ENCODE data around the gene ENAH. TPM values are rescaled to one million over a fixed set of nuclear protein-coding genes. Genes with fewer than 3 reads are reported as not detected.

Gene ENAH
- total and polyA plus RNA-seq, 5 donors from 2014 or later = 0.03 to 0.13 TPM; not detected in 3

DNA sequence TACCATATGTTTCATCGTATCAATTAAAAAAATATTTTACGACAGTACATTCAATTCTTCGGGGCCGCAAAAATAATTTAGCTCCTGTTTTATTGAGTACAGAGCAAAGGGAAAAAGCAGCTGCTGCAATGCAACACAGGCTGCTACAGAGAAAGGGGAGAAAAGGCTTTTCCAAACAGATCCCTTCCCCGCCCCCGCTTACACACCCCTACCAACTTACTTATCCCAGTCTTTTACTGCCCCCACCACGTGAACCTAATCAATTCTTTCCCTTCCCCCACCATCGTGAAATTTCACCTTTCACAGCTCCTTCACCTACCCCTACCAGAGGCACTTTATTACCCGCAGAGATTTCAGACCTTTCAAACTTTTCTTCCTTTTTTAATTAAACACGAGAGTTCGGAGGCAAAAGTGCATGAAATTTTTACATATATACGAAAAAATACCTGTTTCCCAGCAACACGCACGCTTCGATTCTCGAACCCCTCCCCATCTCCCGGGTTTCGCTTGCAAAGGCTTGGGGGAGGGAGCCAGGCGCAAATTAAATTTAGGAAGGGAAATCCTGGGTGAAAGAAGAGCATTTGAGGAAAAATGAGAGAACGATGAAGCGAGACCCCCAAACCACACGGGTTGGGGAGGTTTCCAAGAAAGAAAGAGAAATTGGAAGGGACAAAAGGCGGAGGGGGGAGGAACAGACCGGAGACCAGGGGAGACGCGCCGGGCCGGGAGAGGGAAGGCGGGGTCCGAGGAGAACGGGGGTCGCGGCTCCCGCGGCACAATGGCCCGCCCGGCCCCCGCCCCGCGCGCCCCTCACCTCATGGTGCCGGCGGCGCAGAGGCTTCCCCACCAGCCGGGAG lies 823 bp downstream of the ENAH start:
- Histone ChIP-seq H3K9me3 (ENCODE audit: control insufficient read depth in 2 of 2, low read length in 2 of 2) (no peaks in the 10 kb centered on the region), H3K27ac (ENCODE audit: insufficient read depth, low read length, poor library complexity, severe bottlenecking) (no peak overlapping the region), H3K4me3 (ENCODE audit: low read depth, low read length) (peak overlapping the region; percentile 44), H3K36me3 (ENCODE audit: control insufficient read depth, insufficient read depth, low read length) (no peaks in the 10 kb centered on the region), H3K27me3 (ENCODE audit: control insufficient read depth, insufficient read depth, low read length) (peaks cover 52% of the 10 kb centered on the region), H3K4me1 (ENCODE audit: control insufficient read depth, insufficient read depth, low read length, poor library complexity, severe bottlenecking) (peaks cover 19% of the 10 kb centered on the region)
- Mint-ChIP-seq H3K27me3 (peaks cover 78% of the 10 kb centered on the region), H3K4me1 (peaks cover 0 to 23% (median 13%) of the 10 kb centered on the region in 4 donors), H3K9me3 (peaks cover 0 to 6% (median 0%) of the 10 kb centered on the region in 7 donors), H3K4me3 (peak overlapping the region; percentile 19 to 98 (median 90)), H3K27ac (no peak overlapping the region), H3K36me3 (no peaks in the 10 kb centered on the region)
- DNase-seq (no peak), ATAC-seq (ENCODE audit: low read depth in 2 of 2) (no peak)

GRCh38 chr1:225651376-225651871 lies 1.5 kb downstream of the ENAH start:
- peaks cover 52% of the 10 kb centered on the region for H3K27me3 ChIP-seq (ENCODE audit: control insufficient read depth, insufficient read depth, low read length)
- Mint-ChIP-seq H3K4me1 (peaks cover 0 to 23% (median 13%) of the 10 kb centered on the region in 4 donors), H3K4me3 (peak overlapping the region; percentile 65 to 98 (median 90)), H3K27me3 (peaks cover 78% of the 10 kb centered on the region), H3K36me3 (no peaks in the 10 kb centered on the region), H3K9me3 (peaks cover 0 to 6% (median 0%) of the 10 kb centered on the region in 7 donors), H3K27ac (no peak overlapping the region)
- no peak overlapping the region for H3K4me3 ChIP-seq (ENCODE audit: low read depth, low read length)
- DNase-seq = no peak
- peaks cover 19% of the 10 kb centered on the region for H3K4me1 ChIP-seq (ENCODE audit: control insufficient read depth, insufficient read depth, low read length, poor library complexity, severe bottlenecking)
- ATAC-seq (ENCODE audit: low read depth in 2 of 2) = no peak
- H3K9me3 ChIP-seq (ENCODE audit: control insufficient read depth in 2 of 2, low read length in 2 of 2) = no peaks in the 10 kb centered on the region
- H3K27ac ChIP-seq (ENCODE audit: insufficient read depth, low read length, poor library complexity, severe bottlenecking) = no peak overlapping the region
- H3K36me3 ChIP-seq (ENCODE audit: control insufficient read depth, insufficient read depth, low read length) = no peaks in the 10 kb centered on the region

DNA sequence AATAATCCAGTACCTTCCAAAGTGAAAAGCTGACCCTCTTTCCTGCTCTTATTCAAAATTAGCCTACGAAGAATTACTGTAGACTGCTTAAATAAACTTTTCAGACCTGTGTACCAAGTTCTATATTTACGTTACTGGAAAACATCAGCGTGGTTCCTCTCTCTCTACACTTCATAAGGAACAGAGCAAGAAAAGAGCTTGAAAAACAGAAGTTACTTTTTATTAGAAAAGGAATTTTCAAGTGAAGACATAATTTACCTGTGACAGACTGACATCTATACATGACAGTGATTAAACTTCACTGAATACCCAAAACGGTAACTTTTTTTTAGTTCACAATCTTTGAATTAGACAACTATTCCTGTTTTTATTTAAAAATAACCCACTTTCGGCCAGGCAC lies 2.7 kb downstream of the ENAH start:
- peaks cover 0 to 6% (median 0%) of the 10 kb centered on the region in 7 donors for H3K9me3 Mint-ChIP-seq
- Histone ChIP-seq H3K27ac (ENCODE audit: insufficient read depth, low read length, poor library complexity, severe bottlenecking) (no peak overlapping the region), H3K4me1 (ENCODE audit: control insufficient read depth, insufficient read depth, low read length, poor library complexity, severe bottlenecking) (peaks cover 19% of the 10 kb centered on the region), H3K4me3 (ENCODE audit: low read depth, low read length) (no peak overlapping the region), H3K9me3 (ENCODE audit: control insufficient read depth in 2 of 2, low read length in 2 of 2) (no peaks in the 10 kb centered on the region), H3K27me3 (ENCODE audit: control insufficient read depth, insufficient read depth, low read length) (peaks cover 52% of the 10 kb centered on the region), H3K36me3 (ENCODE audit: control insufficient read depth, insufficient read depth, low read length) (no peaks in the 10 kb centered on the region)
- H3K36me3 Mint-ChIP-seq = no peaks in the 10 kb centered on the region
- H3K27me3 Mint-ChIP-seq = peaks cover 76% of the 10 kb centered on the region
- H3K4me1 Mint-ChIP-seq = peaks cover 0 to 23% (median 13%) of the 10 kb centered on the region in 4 donors
- no peak for DNase-seq
- peak overlapping the region in 1 of 4 donors; percentile 14 for H3K4me3 Mint-ChIP-seq
- no peak overlapping the region for H3K27ac Mint-ChIP-seq
- ATAC-seq (ENCODE audit: low read depth in 2 of 2) = no peak

GRCh38 chr1:225645194-225645895 lies 7.6 kb downstream of the ENAH start:
- Histone ChIP-seq H3K27me3 (ENCODE audit: control insufficient read depth, insufficient read depth, low read length) (peaks cover 35% of the 10 kb centered on the region), H3K4me3 (ENCODE audit: low read depth, low read length) (no peak overlapping the region), H3K9me3 (ENCODE audit: control insufficient read depth in 2 of 2, low read length in 2 of 2) (no peaks in the 10 kb centered on the region), H3K27ac (ENCODE audit: insufficient read depth, low read length, poor library complexity, severe bottlenecking) (no peak overlapping the region), H3K36me3 (ENCODE audit: control insufficient read depth, insufficient read depth, low read length) (no peaks in the 10 kb centered on the region), H3K4me1 (ENCODE audit: control insufficient read depth, insufficient read depth, low read length, poor library complexity, severe bottlenecking) (no peaks in the 10 kb centered on the region)
- no peaks in the 10 kb centered on the region for H3K4me1 Mint-ChIP-seq
- no peaks in the 10 kb centered on the region for H3K9me3 Mint-ChIP-seq
- no peaks in the 10 kb centered on the region for H3K36me3 Mint-ChIP-seq
- H3K27me3 Mint-ChIP-seq = peaks cover 42% of the 10 kb centered on the region
- no peak overlapping the region for H3K27ac Mint-ChIP-seq
- ATAC-seq (ENCODE audit: low read depth in 2 of 2) = no peak
- no peak for DNase-seq
- H3K4me3 Mint-ChIP-seq = no peak overlapping the region

- Mint-ChIP-seq H3K4me3 (no peak overlapping the region), H3K4me1 (no peaks in the 10 kb centered on the region), H3K9me3 (no peaks in the 10 kb centered on the region), H3K27ac (no peak overlapping the region), H3K27me3 (peaks cover 35% of the 10 kb centered on the region), H3K36me3 (no peaks in the 10 kb centered on the region)
- ATAC-seq (ENCODE audit: low read depth in 2 of 2) = no peak
- H3K4me3 ChIP-seq (ENCODE audit: low read depth, low read length) = no peak overlapping the region
- no peak for DNase-seq
- peaks cover 31% of the 10 kb centered on the region for H3K27me3 ChIP-seq (ENCODE audit: control insufficient read depth, insufficient read depth, low read length)
- no peaks in the 10 kb centered on the region for H3K4me1 ChIP-seq (ENCODE audit: control insufficient read depth, insufficient read depth, low read length, poor library complexity, severe bottlenecking)
- H3K9me3 ChIP-seq (ENCODE audit: control insufficient read depth in 2 of 2, low read length in 2 of 2) = no peaks in the 10 kb centered on the region
- no peaks in the 10 kb centered on the region for H3K36me3 ChIP-seq (ENCODE audit: control insufficient read depth, insufficient read depth, low read length)
- no peak overlapping the region for H3K27ac ChIP-seq (ENCODE audit: insufficient read depth, low read length, poor library complexity, severe bottlenecking)
Measured at GRCh38 chr1:225644666-225645065, 8.3 kb downstream of the ENAH start.

GRCh38 chr1:225642177-225642576 lies 10.7 kb downstream of the ENAH start:
- Mint-ChIP-seq H3K36me3 (no peaks in the 10 kb centered on the region), H3K27ac (no peak overlapping the region), H3K9me3 (peaks cover 0 to 4% (median 0%) of the 10 kb centered on the region in 7 donors), H3K4me1 (no peaks in the 10 kb centered on the region), H3K27me3 (peaks cover 13% of the 10 kb centered on the region), H3K4me3 (no peak overlapping the region)
- no peaks in the 10 kb centered on the region for H3K9me3 ChIP-seq (ENCODE audit: control insufficient read depth in 2 of 2, low read length in 2 of 2)
- no peak overlapping the region for H3K4me3 ChIP-seq (ENCODE audit: low read depth, low read length)
- H3K27ac ChIP-seq (ENCODE audit: insufficient read depth, low read length, poor library complexity, severe bottlenecking) = no peak overlapping the region
- DNase-seq (no peak), ATAC-seq (ENCODE audit: low read depth in 2 of 2) (no peak)
- H3K27me3 ChIP-seq (ENCODE audit: control insufficient read depth, insufficient read depth, low read length) = peaks cover 13% of the 10 kb centered on the region
- no peaks in the 10 kb centered on the region for H3K36me3 ChIP-seq (ENCODE audit: control insufficient read depth, insufficient read depth, low read length)
- H3K4me1 ChIP-seq (ENCODE audit: control insufficient read depth, insufficient read depth, low read length, poor library complexity, severe bottlenecking) = no peaks in the 10 kb centered on the region

- no peak overlapping the region for H3K4me3 Mint-ChIP-seq
- no peak for ATAC-seq (ENCODE audit: low read depth in 2 of 2)
- H3K4me1 Mint-ChIP-seq = no peaks in the 10 kb centered on the region
- DNase-seq = no peak
- H3K27ac Mint-ChIP-seq = no peak overlapping the region
- peaks cover 0 to 4% (median 0%) of the 10 kb centered on the region in 7 donors for H3K9me3 Mint-ChIP-seq
- H3K4me3 ChIP-seq (ENCODE audit: low read depth, low read length) = no peak overlapping the region
- no peaks in the 10 kb centered on the region for H3K36me3 Mint-ChIP-seq
- H3K27ac ChIP-seq (ENCODE audit: insufficient read depth, low read length, poor library complexity, severe bottlenecking) = no peak overlapping the region
- H3K27me3 Mint-ChIP-seq = peaks cover 8% of the 10 kb centered on the region
- H3K9me3 ChIP-seq (ENCODE audit: control insufficient read depth in 2 of 2, low read length in 2 of 2) = no peaks in the 10 kb centered on the region
- no peaks in the 10 kb centered on the region for H3K36me3 ChIP-seq (ENCODE audit: control insufficient read depth, insufficient read depth, low read length)
- H3K4me1 ChIP-seq (ENCODE audit: control insufficient read depth, insufficient read depth, low read length, poor library complexity, severe bottlenecking) = no peaks in the 10 kb centered on the region
- H3K27me3 ChIP-seq (ENCODE audit: control insufficient read depth, insufficient read depth, low read length) = peaks cover 16% of the 10 kb centered on the region
Measured at GRCh38 chr1:225638853-225639252, 14.1 kb downstream of the ENAH start.

Data from CD4-positive, CD25-positive, alpha-beta regulatory T cell (primary cell).